SK-N-SH treated with all-trans-retinoic acid at 6 μM for 48 hours (cell line): ENCODE measurements around the gene TTF2.

Experiments used
- ATAC-seq: fragments of 200-7000 bp; cut with Tn5 transposase; 3 replicates; pipeline ENCODE4 v1.9.1; 2020; ENCODE audit warnings: mild to moderate bottlenecking, moderate library complexity
- ARNTL ChIP-seq: fragments of 450-650 bp; formaldehyde crosslinking; IDR thresholded peaks from 2 replicates; pipeline ENCODE4 v1.5.0; 2020; ENCODE audit warnings: low read depth, mild to moderate bottlenecking, moderate library complexity, borderline replicate concordance
- BACH2 ChIP-seq: fragments of 250-450 bp; sonication (Bioruptor Pico); IDR thresholded peaks from 2 replicates; pipeline ENCODE4 v1.9.0; 2021; ENCODE audit warnings: mild to moderate bottlenecking, borderline replicate concordance
- CREB5 ChIP-seq: fragments of 250-450 bp; sonication (Bioruptor Pico); IDR thresholded peaks from 2 replicates; pipeline ENCODE4 v1.5.1; 2020; ENCODE audit warnings: low read depth, mild to moderate bottlenecking, moderate library complexity
- CSDC2 ChIP-seq: fragments of 250-450 bp; sonication (Bioruptor Pico); IDR thresholded peaks from 2 replicates; pipeline ENCODE4 v1.5.0; 2020; ENCODE audit warnings: mild to moderate bottlenecking, moderate library complexity
- ESRRG ChIP-seq: fragments of 250-450 bp; sonication (Bioruptor Pico); IDR thresholded peaks from 2 replicates; pipeline ENCODE4 v1.6.1; 2021; ENCODE audit warnings: mild to moderate bottlenecking
- GLIS3 ChIP-seq: fragments of 250-450 bp; sonication (Bioruptor Pico); IDR thresholded peaks from 2 replicates; pipeline ENCODE4 v1.5.0; 2020; ENCODE audit warnings: mild to moderate bottlenecking, moderate library complexity
- OSR1 ChIP-seq: fragments of 250-450 bp; sonication (Bioruptor Pico); IDR thresholded peaks from 2 replicates; pipeline ENCODE4 v1.8.0; 2022; ENCODE audit warnings: moderate library complexity, mild to moderate bottlenecking, inconsistent platforms
- PATZ1 ChIP-seq: fragments of 250-450 bp; sonication (Bioruptor Pico); IDR thresholded peaks from 2 replicates; pipeline ENCODE4 v1.8.0; 2020; ENCODE audit warnings: mild to moderate bottlenecking, moderate library complexity, borderline replicate concordance
- POU6F1 ChIP-seq: fragments of 250-450 bp; sonication (Bioruptor Pico); IDR thresholded peaks from 2 replicates; pipeline ENCODE4 v1.8.0; 2021; ENCODE audit warnings: low read depth, mild to moderate bottlenecking, moderate library complexity, borderline replicate concordance
- RARB ChIP-seq: fragments of 250-450 bp; sonication (Bioruptor Pico); IDR thresholded peaks from 2 replicates; pipeline ENCODE4 v1.8.0; 2021; ENCODE audit warnings: mild to moderate bottlenecking, moderate library complexity
- SNAI2 ChIP-seq: fragments of 250-450 bp; sonication (Bioruptor Pico); IDR thresholded peaks from 2 replicates; pipeline ENCODE4 v1.5.0; 2020; ENCODE audit warnings: mild to moderate bottlenecking, moderate library complexity
- TCF4 ChIP-seq: fragments of 250-450 bp; sonication (Bioruptor Pico); IDR thresholded peaks from 2 replicates; pipeline ENCODE4 v1.8.0; 2021; ENCODE audit warnings: mild to moderate bottlenecking, moderate library complexity, borderline replicate concordance
- TOX ChIP-seq: fragments of 250-450 bp; sonication (Bioruptor Pico); IDR thresholded peaks from 2 replicates; pipeline ENCODE4 v1.8.0; 2021; ENCODE audit warnings: mild to moderate bottlenecking, moderate library complexity, borderline replicate concordance
- TSHZ2 ChIP-seq: fragments of 250-450 bp; sonication (Bioruptor Pico); IDR thresholded peaks from 2 replicates; pipeline ENCODE4 v1.5.0; 2020; ENCODE audit warnings: mild to moderate bottlenecking, moderate library complexity
- ZFP3 ChIP-seq: fragments of 250-450 bp; sonication (Bioruptor Pico); IDR thresholded peaks from 2 replicates; pipeline ENCODE4 v1.5.0; 2020; ENCODE audit warnings: mild to moderate bottlenecking, moderate library complexity
- ZFP30 ChIP-seq: fragments of 450-650 bp; formaldehyde crosslinking; IDR thresholded peaks from 2 replicates; pipeline ENCODE4 v1.5.0; 2022; ENCODE audit warnings: mild to moderate bottlenecking, moderate library complexity
- ZNF70 ChIP-seq: fragments of 450-650 bp; formaldehyde crosslinking; IDR thresholded peaks from 2 replicates; pipeline ENCODE4 v1.5.0; 2020; ENCODE audit warnings: mild to moderate bottlenecking, moderate library complexity
- ZNF8 ChIP-seq: fragments of 450-650 bp; formaldehyde crosslinking; IDR thresholded peaks from 2 replicates; pipeline ENCODE4 v1.5.0; 2020; ENCODE audit warnings: mild to moderate bottlenecking, moderate library complexity

Gene TTF2

GRCh38 chr1:117070124-117070523 lies 10.0 kb downstream of the TTF2 start (continued):
- TF ChIP-seq TSHZ2 (CRISPR knock-in tag) (no peak), PATZ1 (CRISPR knock-in tag) (no peak), ZNF70 (no peak), CSDC2 (no peak), GLIS3 (CRISPR knock-in tag) (no peak), SNAI2 (CRISPR knock-in tag) (no peak), ARNTL (CRISPR knock-in tag) (no peak), BACH2 (no peak), TCF4 (CRISPR knock-in tag) (no peak)
- TF ChIP-seq, all 23 proteins: peak for 0

GRCh38 chr1:117076648-117077047 lies 16.5 kb downstream of the TTF2 start:
- TF ChIP-seq ZFP30 (CRISPR knock-in tag) = no peak
- TF ChIP-seq OSR1 (CRISPR knock-in tag) = no peak
- no peak for TF ChIP-seq CREB5 (CRISPR knock-in tag)
- TF ChIP-seq ZNF8 (CRISPR knock-in tag) = no peak
- no peak for TF ChIP-seq PATZ1 (CRISPR knock-in tag)
- TF ChIP-seq TCF4 (CRISPR knock-in tag) = no peak
- no peak for TF ChIP-seq GLIS3 (CRISPR knock-in tag)
- no peak for TF ChIP-seq TOX (CRISPR knock-in tag)
- no peak for TF ChIP-seq POU6F1
- TF ChIP-seq ZNF70 = no peak
- TF ChIP-seq BACH2 = no peak
- no peak for TF ChIP-seq ESRRG
- TF ChIP-seq ARNTL (CRISPR knock-in tag) = no peak
- TF ChIP-seq SNAI2 (CRISPR knock-in tag) = no peak
- no peak for ATAC-seq

GRCh38 chr1:117077267-117077666 lies 17.1 kb downstream of the TTF2 start:
- peak; percentile 92 for ATAC-seq
- TF ChIP-seq ZNF70 (no peak), PATZ1 (CRISPR knock-in tag) (no peak), TOX (CRISPR knock-in tag) (no peak), ZFP3 (no peak), ZNF8 (CRISPR knock-in tag) (no peak), RARB (no peak)
